NCI-H1092 treated with DMSO at 0.1 percent for 48 hours (cell line): ENCODE data around the gene TSR2.

Source experiments
- DNase-seq: peaks from one replicate; lab custom pipeline; 2025; lab: John Stamatoyannopoulos, UW

Gene TSR2, protein sequence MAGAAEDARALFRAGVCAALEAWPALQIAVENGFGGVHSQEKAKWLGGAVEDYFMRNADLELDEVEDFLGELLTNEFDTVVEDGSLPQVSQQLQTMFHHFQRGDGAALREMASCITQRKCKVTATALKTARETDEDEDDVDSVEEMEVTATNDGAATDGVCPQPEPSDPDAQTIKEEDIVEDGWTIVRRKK

DNA sequence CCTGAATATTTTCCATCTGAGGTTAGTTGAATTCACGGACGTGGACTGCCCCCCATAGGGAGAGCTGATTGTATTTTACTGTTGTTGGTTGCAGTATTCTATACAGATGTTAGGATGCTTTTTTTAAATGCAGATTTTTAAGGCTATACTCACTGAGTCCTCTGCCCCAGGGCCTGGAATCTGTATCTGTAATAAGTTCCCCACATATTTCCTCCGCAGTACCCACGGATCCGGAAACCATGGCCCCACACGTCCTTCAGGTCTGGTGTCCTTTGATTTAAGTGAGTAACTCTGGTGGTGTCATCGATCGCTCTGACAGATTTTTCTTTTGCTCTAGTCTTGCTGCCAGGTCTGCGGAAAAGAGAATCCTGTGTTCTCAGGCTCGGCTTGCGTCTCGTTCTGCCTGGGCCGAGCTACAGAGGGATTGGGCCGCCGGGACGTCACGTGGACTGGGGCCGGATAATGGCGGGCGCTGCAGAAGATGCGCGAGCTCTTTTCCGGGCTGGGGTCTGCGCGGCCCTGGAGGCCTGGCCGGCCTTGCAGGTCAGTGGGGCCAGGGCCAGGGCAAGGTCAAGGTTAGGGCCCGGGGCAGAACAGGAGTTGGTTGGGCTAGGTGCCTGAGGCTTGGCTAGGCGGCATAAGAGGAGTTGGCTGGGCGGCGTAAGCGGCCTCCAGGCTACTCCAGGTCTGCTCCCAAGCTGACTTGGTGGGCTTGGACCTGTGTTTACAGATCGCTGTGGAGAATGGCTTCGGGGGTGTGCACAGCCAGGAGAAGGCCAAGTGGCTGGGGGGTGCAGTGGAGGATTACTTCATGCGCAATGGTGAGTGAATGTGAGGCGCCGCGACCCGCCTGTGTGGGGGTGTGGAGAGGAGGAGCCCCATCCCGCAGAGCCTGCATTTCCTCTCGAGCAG, at the start of gene TSR2:
Gene TSR2, plus strand, starts transcription at position 445 of the 912 bp plus-strand sequence. Its CDS starts 18 bp downstream, at position 463.
- peak; percentile 90 for DNase-seq

DNA sequence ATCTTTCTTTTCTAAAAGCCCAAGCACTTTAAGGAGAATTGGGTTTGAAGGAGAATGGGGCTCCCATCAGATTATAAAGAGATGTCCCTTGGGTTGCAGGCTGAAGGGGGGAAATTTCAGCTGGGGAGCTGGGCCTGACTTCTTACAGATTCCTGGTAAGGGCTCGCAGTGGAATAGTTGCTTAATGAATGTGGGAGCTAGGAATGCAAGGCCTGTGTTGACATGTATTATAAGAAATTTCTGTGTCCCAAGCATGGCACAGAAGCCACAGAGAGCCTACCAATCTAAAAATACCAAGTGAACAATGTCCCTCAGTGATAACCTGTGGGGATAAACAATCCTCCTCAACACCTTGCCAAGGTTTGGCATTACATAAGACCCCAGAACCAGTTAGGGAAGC, 43.1 kb upstream of the TSR2 start:
- no peak for DNase-seq

DNA sequence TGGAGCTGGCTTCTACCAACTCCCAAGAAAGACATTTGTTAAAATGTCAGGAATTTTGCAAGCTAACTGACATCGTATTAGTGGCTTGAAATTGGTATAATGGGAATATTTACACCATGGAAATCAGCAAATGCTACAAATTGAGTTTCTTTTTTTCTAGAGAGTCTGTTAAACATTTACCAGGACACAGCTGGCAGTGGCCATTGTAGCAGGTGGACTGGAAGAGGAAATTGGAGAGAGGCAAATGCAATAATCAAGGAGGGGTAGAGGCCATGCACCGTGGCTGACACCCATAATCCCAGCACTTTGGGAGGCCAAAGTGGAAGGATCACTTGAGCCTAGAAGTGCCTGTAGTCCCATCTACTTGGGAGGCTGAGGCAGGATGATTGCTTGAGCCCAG, 32.9 kb upstream of the TSR2 start:
- DNase-seq = no peak

DNA sequence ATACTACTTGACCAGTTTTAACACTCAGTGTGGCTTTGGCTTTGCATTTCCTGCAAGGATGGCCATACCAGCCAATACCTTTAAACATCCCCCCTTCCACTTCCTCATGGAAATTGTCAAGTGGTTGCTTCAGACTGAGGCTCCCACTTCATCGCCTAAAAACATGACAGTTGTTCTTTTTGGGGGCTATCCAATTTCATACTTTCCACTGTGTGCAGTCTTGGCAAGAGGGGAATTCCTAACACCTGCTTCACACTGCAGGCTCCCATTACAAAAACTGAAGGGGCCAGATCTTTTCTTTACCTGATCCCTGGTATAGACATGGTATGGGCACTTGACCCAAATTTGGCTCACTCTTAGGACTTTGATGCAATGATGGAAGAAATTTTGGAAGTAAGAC, 28.5 kb upstream of the TSR2 start:
- DNase-seq = peak; percentile 39

DNA sequence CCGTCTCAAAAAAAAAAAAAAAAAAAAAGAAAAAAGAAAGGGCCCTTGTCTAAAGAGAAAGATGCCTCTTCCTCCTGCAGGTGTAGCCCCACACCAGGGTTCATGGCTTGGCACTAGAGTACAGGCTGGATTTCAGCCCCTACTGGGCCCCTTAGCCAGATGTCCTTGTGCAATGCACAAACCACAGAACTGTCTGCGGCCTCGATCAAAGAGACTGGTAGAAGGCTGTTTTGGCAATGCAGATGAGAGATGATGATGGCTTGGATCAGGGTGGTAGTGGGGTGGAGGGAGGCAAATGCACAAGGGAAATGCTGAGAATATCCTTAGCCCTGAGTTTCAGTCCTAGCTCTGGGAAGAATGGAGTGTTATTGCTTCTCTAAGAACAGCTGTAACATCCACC, 26.5 kb upstream of the TSR2 start:
- DNase-seq = no peak

DNA sequence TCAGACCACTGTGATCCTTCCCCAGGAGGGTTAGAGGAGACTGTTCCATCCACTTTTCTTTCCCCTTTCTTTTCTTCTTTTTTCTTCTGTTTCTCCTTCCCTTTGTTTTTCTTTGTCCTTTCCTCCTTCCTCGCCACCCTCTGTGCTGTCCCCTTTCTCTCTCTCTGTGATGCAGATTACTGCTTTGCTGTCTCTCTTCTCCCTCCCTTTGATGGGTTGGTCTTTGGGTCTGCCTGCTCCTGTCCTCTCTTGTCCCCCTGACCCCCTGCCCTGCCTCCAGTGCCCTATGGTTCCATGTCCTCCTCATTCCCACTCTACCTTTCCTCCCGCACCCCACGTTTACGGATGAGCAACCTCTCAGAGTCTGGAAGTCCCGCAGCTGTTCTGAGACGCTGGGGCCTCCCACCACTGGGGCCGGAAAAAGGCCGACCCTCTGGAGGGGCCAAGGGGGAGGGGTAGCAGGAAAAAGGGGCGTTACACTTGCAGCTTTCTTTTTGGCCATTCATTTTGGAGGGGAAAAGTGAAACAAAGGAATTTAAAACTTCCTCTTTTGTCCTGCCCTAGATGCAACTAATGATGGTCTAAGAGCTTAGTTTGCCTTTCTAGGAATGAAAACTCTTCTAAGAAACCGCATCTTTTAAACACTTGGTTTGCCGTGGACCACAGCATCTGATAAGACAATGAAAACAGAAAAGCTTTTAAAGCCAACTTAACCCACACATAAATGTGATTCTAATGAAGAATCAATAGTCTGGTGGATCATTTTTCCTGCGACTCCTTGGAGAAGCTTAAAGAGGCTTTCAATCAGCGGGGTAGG, 24.5 kb upstream of the TSR2 start:
- DNase-seq = no peak

DNA sequence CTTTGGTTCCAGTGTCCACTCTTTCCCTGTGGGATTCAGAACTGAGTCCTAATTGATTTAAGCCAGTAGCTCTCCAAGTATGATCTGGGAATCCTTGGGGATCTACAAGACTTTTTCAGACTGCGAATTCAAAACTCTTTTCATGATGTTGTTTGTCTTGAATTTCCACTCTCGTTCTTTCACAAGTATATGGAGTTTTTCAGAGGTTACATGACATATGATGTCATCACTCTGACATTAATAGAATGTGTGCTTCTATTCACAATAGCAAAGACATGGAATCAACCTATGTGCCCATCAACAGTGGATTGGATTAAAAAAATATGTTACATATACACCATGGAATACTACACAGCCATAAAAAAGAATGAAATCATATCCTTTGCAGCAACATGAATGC, 23.2 kb upstream of the TSR2 start:
- no peak for DNase-seq

DNA sequence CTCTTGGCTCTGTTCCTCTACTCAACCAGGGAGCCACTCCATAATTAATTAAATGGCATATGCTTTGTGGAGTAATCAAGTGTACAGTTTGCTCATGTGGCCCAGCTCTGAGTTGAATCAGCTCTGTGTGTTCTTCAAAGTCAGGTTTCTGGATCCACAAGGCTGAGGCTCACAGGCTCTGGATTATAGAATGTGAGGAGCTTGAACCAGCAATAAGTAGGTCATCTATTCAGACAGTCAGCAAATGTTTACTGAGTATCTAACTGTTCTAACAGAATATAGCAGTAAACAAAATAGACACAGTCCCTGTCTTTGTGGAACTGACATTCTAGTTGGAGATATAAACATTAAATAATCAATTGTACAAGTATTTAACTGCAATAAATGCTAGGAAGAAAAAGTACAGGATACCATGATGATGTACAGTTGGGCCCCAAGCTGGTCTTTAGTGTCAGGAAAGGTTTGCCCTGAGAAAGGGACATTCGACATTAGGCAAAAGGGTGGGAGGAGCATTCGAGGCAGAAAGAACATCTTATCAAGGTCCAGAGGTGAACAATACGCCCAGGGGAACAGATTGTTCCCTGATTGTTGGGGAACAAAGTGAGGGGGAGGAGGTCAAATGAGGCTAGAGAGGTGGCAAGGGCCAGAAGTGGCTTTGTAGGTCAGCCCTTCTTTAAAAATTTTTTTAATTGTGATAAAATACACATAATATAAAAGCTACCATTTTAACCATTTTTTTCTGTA, 20.5 kb upstream of the TSR2 start:
- no peak for DNase-seq

DNA sequence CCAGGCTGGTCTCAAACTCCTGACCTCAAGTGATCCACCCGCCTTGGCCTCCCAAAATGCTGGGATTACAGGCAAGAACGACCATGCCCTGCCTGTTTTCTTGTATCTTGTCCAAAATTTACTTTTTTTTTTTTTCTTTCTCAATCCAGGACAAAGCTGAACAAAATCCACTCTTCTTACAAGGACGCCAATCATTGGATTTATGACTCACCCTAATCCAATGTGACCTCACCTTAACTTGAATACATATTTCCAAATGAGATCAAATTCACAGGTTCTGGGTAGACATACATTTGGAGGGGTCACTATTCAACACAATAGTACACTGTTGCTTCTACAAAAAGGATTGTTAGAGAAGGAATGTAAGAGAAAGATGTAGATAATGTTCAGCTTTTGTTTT, 18.0 kb upstream of the TSR2 start:
- no peak for DNase-seq

DNA sequence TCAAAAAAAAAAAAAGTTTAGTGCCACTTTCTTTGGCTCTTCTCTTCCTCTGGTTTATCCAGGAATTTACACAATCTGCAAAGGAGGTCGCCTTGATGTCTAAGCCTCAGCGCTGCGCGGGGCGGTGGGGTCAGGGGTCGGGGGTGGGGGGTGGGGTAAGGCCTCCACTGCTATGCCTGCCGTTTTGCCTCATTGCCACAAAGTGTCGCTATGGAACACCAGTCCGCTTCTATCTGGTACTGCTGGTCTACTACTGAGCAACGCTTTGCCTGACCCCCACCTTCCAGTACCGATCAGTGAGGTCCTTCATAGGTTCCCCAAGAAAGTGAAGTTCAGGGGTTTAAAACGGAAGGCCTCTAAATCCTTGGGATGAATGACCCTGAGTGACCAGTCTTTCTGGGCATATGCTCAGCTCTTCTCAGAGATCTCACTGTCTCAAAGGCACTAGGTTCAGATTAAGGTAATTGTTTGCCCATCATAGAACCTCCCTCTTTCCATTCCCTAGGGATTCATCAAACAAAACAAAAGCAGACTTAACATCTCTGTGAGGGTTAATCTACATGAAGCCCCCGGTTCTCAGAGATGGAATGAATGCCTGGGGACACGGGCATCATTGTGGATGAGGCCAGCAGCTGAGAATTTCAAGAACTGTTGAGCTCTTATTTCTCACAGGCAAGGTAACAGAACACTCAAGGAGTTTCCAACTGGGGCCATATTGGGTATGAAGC, 16.9 kb upstream of the TSR2 start:
- no peak for DNase-seq

DNA sequence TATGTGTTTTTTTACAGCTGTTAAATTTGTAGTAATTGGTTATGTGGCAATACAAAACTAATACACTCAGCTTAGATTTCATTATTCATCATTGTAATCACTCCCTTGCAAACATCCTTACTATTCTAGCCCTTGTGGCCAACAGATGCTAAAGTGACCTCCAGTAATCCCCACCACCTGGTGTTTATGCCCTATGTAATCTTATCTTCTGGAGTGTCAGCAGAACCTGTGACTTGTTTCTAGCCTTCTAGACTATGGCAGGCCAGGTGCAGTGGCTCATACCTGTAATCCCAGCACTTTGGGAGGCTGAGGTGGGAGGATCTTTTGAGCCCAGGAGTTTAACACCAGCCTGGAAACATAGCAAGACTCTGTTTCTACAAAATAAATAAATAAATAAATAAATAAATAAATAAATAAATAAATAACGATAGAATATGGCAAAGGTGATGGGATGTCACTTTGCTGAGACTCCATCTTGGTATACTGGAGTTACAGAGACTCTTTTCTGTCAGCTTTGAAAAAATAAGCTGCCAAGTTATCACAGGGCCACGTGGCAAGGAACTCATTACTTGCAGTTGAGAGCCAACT, 12.3 kb upstream of the TSR2 start:
- DNase-seq = peak; percentile 1

DNA sequence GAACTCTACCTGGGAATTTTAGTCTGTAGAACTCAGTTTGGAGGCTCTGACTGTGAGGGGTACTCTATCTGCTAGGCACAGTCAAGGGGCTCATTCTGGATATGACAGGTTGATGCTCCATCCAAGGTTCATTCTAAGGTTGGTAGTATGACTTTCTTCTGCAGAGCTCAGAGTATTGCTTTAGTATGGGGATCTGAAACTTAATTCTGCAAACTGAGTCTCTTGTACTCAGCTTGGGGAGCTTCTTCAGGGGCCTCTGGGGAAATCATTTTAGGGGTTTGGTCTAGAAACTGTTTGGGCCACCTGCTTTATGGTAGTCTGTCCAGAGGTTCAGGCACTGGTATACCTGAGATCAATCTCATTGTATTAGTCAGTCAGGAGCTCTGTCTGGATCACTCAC, 9.7 kb upstream of the TSR2 start:
- no peak for DNase-seq

DNA sequence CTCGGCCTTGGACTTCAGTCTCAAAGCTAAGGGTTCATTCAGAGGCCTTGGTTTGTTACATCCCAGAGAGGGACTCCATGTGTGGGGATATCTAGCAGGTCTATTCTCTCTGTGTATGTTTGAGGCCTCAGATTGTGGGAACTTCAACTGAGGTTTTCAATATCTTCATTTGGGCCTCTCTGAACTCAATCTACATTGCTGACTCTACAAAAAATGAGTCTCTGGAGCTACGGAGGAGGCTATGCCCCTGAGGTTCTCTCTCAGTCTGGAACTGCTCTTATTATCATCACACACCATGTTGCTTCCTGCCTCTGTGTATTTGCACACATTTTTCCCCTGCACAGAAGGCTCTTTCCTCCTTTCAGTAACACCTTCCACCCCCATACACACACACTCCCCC, 5.1 kb upstream of the TSR2 start:
- no peak for DNase-seq

DNA sequence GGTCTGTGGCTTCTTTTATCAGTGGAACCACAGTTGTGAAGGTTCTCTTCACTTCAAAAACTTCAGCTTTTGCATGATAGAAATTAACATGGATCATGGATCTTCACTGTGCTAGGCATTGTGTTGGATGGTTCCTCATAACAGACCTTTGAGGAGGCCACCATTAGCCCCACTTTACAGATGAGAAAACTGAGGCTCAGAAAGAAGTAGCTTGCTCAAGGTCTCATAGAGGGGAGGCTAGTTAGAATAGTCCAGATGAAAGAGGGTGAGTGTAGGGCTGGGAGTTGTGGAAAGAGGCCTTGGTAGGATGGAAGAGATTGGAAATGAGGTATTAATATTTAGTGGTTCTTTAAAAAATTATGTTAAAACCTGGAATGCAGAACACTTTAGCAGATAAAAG, 2.6 kb downstream of the TSR2 start:
- DNase-seq = no peak

DNA sequence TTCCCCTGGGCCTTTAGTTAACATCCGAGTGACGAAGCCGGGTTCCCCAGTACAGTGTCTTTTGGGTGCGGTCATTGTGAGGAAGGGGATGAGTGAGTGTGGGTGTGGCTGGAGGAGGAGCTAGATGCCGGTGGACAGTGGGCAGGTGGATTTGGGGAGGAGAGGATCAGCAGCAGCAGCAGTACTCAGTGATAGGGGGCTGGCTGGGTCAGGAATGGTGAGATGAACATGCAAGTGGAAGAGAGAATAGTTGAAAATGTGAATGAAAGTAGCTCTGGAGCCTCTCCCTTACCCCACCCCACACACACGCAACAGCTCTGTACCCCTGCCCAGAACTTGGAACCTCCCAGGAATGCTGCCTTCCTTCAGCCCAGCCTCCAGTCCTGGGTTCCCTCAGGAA, 4.5 kb downstream of the TSR2 start:
- no peak for DNase-seq

DNA sequence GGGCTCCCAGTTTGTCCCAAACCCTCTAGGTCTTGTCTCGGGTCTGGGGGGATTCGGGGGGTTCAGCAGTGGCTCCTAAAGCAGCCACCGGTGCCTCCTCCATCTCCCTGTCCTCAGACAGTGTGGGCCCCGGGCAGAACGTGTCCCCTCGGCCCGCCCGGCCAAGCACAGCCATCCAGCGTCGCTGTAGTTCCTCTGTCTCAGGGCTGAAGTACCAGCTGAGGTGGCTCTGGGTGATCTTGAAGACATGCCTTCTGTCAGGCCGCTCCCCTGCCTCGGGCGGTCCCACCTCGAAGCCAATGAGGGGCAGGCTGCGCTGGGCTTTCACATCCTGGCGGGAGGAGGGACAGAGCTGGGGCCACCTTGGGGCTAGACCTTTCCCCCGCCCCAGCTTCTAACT, 5.9 kb downstream of the TSR2 start:
- DNase-seq = no peak

DNA sequence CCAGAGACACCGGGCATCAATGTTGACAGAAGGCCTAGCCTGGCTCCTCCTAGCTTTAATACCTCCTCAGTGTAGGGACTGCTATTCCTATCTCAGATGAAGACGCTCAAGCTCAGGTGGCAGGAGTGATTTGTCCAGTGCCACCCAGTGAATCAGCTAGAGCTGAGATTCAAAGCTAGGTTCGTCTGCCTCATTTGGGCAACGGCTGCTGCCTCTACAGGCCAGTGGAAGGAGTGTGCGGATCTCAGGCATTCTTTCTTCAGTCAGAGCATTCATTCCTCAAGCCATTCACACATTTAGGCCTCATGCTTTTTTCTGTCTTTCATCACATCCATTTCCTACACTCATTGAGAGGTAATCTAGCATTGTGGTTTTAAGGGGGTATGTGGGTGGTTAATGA, 7.3 kb downstream of the TSR2 start:
- DNase-seq = no peak

DNA sequence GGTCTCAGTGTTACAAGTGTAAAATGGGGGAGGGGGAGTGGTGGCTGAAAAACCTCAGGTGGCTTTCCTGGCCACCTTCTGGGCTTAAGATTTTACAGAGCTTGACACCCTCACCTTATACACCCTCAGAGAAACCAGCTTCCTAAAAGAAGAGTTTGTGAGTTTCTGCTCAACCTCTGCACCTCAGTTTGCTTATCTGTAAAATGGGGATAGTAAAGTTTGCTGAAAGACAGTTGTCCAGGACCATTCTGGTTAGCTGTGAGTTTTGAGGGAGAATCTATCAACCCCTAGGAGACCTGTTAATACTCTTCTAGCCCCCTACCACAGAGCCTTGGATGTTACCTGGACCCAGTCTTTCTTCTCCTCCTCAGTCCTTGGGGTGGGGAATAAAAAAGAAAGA, 9.7 kb downstream of the TSR2 start:
- DNase-seq = no peak

DNA sequence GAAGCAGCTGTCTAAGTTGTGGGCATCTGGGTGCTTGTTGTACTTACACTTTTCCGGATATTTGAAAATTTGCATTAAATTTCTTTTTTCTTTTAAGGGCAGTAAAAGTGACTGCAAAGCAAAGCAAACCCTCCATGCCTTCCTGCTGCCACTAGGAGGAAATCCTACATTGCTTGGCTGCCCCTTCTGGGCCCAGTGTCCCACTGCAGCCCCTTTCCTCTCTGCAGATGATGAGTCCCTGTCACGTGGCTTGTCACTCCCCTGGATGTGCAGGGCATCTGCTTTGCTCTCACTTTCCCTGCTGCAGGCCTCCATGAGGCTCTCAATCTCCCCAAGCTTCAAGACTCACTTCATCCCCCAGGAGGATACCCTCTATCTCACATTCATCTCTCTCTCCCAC, 12.7 kb downstream of the TSR2 start:
- peak; percentile 0 for DNase-seq

DNA sequence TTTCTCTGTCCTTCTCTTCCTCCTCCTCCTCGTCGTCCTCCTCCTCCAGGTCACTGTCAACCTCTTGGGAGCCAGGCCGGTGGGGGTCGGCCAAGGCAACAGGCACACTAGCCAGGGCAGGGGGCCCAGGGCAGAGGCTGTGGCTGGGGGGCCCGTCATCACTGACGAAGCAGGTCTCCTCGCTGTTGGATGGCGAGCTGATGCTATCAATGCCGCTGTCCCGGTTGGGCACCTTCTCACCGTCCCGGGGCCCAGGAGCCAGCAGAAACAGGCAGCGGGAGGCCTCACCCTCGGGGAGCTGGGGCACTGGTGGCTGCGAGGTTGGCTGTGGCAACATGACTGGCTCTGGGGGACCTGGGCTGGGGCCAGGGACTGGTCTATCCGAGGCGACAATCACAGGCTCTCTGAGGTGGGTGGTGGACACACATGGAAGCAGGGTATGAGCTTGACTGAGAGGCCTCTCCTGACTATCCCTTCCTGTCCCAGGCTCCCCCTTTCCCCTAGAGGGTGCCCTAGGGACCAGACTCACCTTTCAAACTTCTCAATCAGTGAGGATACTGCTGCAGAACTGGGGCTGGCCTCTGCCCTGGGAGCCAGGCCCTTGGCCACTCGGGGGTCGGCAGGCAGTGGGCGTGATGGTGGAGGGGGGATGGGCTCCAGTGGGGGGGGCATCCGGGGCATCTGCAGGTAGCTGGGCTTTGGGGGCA, 30.0 kb downstream of the TSR2 start:
- DNase-seq = no peak
